ENCODE data around the gene UBAP1L.

The UBAP1L gene

DNA sequence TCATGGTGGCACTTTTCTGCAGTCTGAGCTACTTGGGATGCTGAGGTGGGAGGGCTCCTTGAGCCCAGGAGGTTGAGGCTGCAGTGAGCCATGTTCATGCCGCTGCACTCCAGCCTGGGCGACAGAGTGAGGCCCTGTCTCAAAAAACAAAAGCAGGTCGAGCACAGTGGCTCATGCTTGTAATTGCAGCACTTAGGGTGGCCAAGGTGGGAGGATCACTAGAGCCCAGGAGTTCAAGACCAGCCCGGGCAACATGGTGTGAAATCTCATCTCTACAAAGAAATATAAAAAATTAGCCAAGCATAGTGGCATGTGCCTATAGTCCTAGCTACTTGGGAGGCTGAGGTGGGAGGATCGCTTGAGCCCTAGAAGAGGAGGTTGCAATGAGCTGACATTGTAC, 10.0 kb downstream of the UBAP1L start:
- H3K9ac ChIP-seq (ENCODE audit: low read length) = no peak overlapping the region
- no peak overlapping the region for H2AFZ ChIP-seq (ENCODE audit: low read depth, low read length, severe bottlenecking)
- H3K27me3 ChIP-seq (ENCODE audit: low read length) = no peaks in the 10 kb centered on the region
- H4K20me1 ChIP-seq (ENCODE audit: low read depth, low read length) = no peaks in the 10 kb centered on the region
- no peaks in the 10 kb centered on the region for H3K36me3 ChIP-seq (ENCODE audit: low read length)
- H3K79me2 ChIP-seq (ENCODE audit: insufficient read depth, low read length) = no peaks in the 10 kb centered on the region
- no peaks in the 10 kb centered on the region for H3K9me3 ChIP-seq (ENCODE audit: insufficient read depth, low read length)
- H3K9me2 ChIP-seq (replicated peaks; ENCODE audit: insufficient read depth, low read length) = no peaks in the 10 kb centered on the region
- no peak overlapping the region for H3K4me3 ChIP-seq (ENCODE audit: insufficient read depth, low read length, poor library complexity, severe bottlenecking)
- TF ChIP-seq, protein P1, sequence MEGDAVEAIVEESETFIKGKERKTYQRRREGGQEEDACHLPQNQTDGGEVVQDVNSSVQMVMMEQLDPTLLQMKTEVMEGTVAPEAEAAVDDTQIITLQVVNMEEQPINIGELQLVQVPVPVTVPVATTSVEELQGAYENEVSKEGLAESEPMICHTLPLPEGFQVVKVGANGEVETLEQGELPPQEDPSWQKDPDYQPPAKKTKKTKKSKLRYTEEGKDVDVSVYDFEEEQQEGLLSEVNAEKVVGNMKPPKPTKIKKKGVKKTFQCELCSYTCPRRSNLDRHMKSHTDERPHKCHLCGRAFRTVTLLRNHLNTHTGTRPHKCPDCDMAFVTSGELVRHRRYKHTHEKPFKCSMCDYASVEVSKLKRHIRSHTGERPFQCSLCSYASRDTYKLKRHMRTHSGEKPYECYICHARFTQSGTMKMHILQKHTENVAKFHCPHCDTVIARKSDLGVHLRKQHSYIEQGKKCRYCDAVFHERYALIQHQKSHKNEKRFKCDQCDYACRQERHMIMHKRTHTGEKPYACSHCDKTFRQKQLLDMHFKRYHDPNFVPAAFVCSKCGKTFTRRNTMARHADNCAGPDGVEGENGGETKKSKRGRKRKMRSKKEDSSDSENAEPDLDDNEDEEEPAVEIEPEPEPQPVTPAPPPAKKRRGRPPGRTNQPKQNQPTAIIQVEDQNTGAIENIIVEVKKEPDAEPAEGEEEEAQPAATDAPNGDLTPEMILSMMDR (IDR thresholded peaks at IDR 0.05; ENCODE audit: insufficient read depth, low read length, poor library complexity, severe bottlenecking) = no peak
- no peak overlapping the region for H3K27ac ChIP-seq (ENCODE audit: low read depth, low read length)
- H3F3A ChIP-seq (ENCODE audit: insufficient read depth) = 0 out of 2 replicates have a peak, but pooled peaks cover 4% of the 10 kb centered on the region
- no peak overlapping the region for H3K4me2 ChIP-seq (ENCODE audit: low read depth, low read length, poor library complexity, severe bottlenecking)

GRCh38 chr15:65102912-65103311, 12.1 kb downstream of the UBAP1L start:
- no peak overlapping the region for H3K27ac ChIP-seq (ENCODE audit: low read depth, low read length)
- no peaks in the 10 kb centered on the region for H3K36me3 ChIP-seq (ENCODE audit: low read length)
- H2AFZ ChIP-seq (ENCODE audit: low read depth, low read length, severe bottlenecking) = no peak overlapping the region
- H3K4me2 ChIP-seq (ENCODE audit: low read depth, low read length, poor library complexity, severe bottlenecking) = no peak overlapping the region
- no peak overlapping the region for H3K9ac ChIP-seq (ENCODE audit: low read length)
- no peaks in the 10 kb centered on the region for H3K27me3 ChIP-seq (ENCODE audit: low read length)
- no peak overlapping the region for H3K4me3 ChIP-seq (ENCODE audit: insufficient read depth, low read length, poor library complexity, severe bottlenecking)
- no peaks in the 10 kb centered on the region for H3F3A ChIP-seq (ENCODE audit: insufficient read depth)
- no peaks in the 10 kb centered on the region for H4K20me1 ChIP-seq (ENCODE audit: low read depth, low read length)
- H3K9me2 ChIP-seq (replicated peaks; ENCODE audit: insufficient read depth, low read length) = no peaks in the 10 kb centered on the region
- TF ChIP-seq EZH2phosphoT487 (conservative IDR thresholded peaks at IDR 0.05; ENCODE audit: low read length) = no peak
- TF ChIP-seq, protein P1 (IDR thresholded peaks at IDR 0.05; ENCODE audit: insufficient read depth, low read length, poor library complexity, severe bottlenecking) = no peak
- no peaks in the 10 kb centered on the region for H3K9me3 ChIP-seq (ENCODE audit: insufficient read depth, low read length)
- H3K79me2 ChIP-seq (ENCODE audit: insufficient read depth, low read length) = no peaks in the 10 kb centered on the region

GRCh38 chr15:65101891-65102708, 12.9 kb downstream of the UBAP1L start:
- Histone ChIP-seq H2AFZ (ENCODE audit: low read depth, low read length, severe bottlenecking) (no peak overlapping the region), H3K79me2 (ENCODE audit: insufficient read depth, low read length) (no peaks in the 10 kb centered on the region), H3K27ac (ENCODE audit: low read depth, low read length) (no peak overlapping the region), H3K4me2 (ENCODE audit: low read depth, low read length, poor library complexity, severe bottlenecking) (no peak overlapping the region), H4K20me1 (ENCODE audit: low read depth, low read length) (no peaks in the 10 kb centered on the region), H3K9me2 (replicated peaks; ENCODE audit: insufficient read depth, low read length) (no peaks in the 10 kb centered on the region), H3K36me3 (ENCODE audit: low read length) (no peaks in the 10 kb centered on the region), H3K4me3 (ENCODE audit: insufficient read depth, low read length, poor library complexity, severe bottlenecking) (no peak overlapping the region), H3K27me3 (ENCODE audit: low read length) (no peaks in the 10 kb centered on the region), H3K9ac (ENCODE audit: low read length) (no peak overlapping the region), H3K9me3 (ENCODE audit: insufficient read depth, low read length) (no peaks in the 10 kb centered on the region), H3F3A (ENCODE audit: insufficient read depth) (no peaks in the 10 kb centered on the region)
- TF ChIP-seq EZH2phosphoT487 (conservative IDR thresholded peaks at IDR 0.05; ENCODE audit: low read length) = no peak
- TF ChIP-seq, protein P1 (IDR thresholded peaks at IDR 0.05; ENCODE audit: insufficient read depth, low read length, poor library complexity, severe bottlenecking) = no peak

Measured in SU-DHL-6 (cell line).